Measurements from ENCODE around the gene CADM1.

DNA sequence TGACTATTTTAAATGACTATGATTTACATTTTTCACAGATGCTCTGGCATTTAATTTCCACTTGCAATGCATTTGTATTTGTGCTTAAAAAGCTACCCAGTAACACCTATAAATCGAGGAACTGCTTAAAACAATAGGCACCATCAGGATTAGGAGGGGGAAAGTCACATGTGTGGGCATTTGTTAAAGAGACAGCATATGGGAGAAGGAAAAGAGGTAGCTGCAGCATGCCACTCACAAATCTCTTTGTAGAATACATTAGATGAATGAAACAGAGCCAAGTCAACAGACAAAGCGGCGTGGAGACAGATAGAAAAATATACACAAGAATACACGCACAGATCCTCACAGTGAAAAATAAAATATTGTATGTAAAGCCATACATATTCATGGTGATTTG lies 228.0 kb downstream of the CADM1 start:
- TF ChIP-seq TAF1 (IDR thresholded peaks at IDR 0.05; ENCODE audit: borderline replicate concordance, insufficient read depth, low read length) (no peak), FOXP2 (optimal IDR thresholded peaks at IDR 0.05; ENCODE audit: borderline replicate concordance, extremely low read depth, extremely low read length, insufficient read depth) (no peak), SIN3A (IDR thresholded peaks at IDR 0.05; ENCODE audit: borderline replicate concordance, insufficient read depth, low read length) (no peak), POLR2AphosphoS5 (IDR thresholded peaks at IDR 0.05; ENCODE audit: low read depth, low read length) (no peak)
- TF ChIP-seq, protein P1, sequence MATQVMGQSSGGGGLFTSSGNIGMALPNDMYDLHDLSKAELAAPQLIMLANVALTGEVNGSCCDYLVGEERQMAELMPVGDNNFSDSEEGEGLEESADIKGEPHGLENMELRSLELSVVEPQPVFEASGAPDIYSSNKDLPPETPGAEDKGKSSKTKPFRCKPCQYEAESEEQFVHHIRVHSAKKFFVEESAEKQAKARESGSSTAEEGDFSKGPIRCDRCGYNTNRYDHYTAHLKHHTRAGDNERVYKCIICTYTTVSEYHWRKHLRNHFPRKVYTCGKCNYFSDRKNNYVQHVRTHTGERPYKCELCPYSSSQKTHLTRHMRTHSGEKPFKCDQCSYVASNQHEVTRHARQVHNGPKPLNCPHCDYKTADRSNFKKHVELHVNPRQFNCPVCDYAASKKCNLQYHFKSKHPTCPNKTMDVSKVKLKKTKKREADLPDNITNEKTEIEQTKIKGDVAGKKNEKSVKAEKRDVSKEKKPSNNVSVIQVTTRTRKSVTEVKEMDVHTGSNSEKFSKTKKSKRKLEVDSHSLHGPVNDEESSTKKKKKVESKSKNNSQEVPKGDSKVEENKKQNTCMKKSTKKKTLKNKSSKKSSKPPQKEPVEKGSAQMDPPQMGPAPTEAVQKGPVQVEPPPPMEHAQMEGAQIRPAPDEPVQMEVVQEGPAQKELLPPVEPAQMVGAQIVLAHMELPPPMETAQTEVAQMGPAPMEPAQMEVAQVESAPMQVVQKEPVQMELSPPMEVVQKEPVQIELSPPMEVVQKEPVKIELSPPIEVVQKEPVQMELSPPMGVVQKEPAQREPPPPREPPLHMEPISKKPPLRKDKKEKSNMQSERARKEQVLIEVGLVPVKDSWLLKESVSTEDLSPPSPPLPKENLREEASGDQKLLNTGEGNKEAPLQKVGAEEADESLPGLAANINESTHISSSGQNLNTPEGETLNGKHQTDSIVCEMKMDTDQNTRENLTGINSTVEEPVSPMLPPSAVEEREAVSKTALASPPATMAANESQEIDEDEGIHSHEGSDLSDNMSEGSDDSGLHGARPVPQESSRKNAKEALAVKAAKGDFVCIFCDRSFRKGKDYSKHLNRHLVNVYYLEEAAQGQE (IDR thresholded peaks at IDR 0.05; ENCODE audit: insufficient read depth in 1 of 2, low read depth in 2 of 2, low read length in 2 of 2), result no peak

All from PFSK-1 (cell line).